ENCODE data around the gene IZUMO1.

The IZUMO1 gene

GRCh38 chr19:48757741-48758144 lies 11.0 kb upstream of the IZUMO1 start:
- DNase-seq (ENCODE audit: low read depth in 2 of 2, low spot score in 1 of 2): no peak

GRCh38 chr19:48757089-48757675 lies 10.5 kb upstream of the IZUMO1 start:
- no peak for DNase-seq (ENCODE audit: low read depth in 2 of 2, low spot score in 1 of 2)

DNA sequence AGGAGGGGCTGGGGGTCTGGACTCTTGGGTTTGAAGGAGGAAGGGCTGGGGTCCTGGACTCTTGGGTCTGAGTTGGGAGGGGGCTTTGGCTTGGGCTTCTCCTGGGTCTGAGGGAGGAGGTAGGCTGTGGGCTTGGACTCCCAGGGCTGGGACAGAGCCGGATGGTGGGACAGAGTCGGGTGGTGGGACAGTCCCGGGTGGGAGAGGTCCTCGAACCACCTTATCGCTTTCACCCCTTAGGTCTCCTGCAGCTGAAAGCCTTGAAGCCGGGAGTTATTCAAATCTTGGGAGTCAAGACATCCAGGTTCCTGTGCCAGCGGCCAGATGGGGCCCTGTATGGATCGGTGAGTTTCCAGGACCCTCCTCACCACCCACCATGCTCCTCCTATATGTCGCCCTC lies 10.0 kb upstream of the IZUMO1 start:
- no peak for DNase-seq (ENCODE audit: low read depth in 2 of 2, low spot score in 1 of 2)

DNA sequence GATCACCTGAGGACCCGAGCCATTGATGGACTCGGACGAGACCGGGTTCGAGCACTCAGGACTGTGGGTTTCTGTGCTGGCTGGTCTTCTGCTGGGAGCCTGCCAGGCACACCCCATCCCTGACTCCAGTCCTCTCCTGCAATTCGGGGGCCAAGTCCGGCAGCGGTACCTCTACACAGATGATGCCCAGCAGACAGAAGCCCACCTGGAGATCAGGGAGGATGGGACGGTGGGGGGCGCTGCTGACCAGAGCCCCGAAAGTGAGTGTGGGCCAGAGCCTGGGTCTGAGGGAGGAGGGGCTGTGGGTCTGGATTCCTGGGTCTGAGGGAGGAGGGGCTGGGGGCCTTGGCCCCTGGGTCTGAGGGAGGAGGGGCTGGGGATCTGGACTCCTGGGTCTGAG lies 9.5 kb upstream of the IZUMO1 start:
- DNase-seq (ENCODE audit: low read depth in 2 of 2, low spot score in 1 of 2): no peak

GRCh38 chr19:48755787-48756186 lies 9.1 kb upstream of the IZUMO1 start:
- DNase-seq (ENCODE audit: low read depth in 2 of 2, low spot score in 1 of 2): no peak

- DNase-seq (ENCODE audit: low read depth in 2 of 2, low spot score in 1 of 2): no peak
Observed at GRCh38 chr19:48755084-48755641, 8.5 kb upstream of the IZUMO1 start, which contains the start of gene FGF21. FGF21 (plus strand) TSS chr19:48755524; CDS start chr19:48756237, 713 bp downstream.

GRCh38 chr19:48752496-48753365 lies 6.0 kb upstream of the IZUMO1 start, which contains the start of gene FUT1:
FUT1 (minus strand) TSS chr19:48752641; CDS start chr19:48751281, 1,360 bp downstream.
- DNase-seq (ENCODE audit: low read depth in 2 of 2, low spot score in 1 of 2): no peak

DNA sequence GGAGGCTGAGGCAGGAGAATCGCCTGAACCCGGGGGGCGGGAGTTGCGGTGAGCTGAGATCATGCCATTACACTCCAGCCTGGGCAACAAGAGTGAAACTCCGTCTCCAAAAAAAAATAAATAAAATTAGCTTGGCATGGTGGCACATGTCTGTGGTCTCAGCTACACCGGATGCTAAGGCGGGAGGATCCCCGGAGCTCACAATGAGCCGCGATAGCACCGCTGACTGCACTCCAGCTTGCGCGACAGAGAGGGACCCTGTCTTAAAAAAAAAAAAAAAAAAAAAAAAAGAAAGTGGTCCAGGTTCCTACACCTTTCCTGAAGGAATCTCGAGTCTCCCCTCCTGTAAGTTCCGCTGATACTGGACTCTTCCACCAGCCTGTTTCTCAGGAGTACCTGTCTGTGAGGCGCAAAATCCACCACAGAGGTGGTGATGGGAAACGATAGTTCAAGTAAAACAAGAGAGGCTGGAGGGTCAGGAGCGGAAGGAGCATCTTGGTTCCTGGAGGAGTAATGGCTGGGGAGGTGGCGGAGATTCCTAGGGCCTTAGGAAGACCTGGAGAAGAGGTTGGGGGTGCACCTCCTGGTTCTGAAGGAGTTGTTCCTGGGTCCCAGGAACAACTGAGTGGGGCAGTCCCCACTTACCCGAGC lies 5.3 kb upstream of the IZUMO1 start:
- DNase-seq (ENCODE audit: low read depth in 2 of 2, low spot score in 1 of 2): no peak

GRCh38 chr19:48750771-48751504 lies 4.2 kb upstream of the IZUMO1 start:
- DNase-seq (ENCODE audit: low read depth in 2 of 2, low spot score in 1 of 2): no peak

DNA sequence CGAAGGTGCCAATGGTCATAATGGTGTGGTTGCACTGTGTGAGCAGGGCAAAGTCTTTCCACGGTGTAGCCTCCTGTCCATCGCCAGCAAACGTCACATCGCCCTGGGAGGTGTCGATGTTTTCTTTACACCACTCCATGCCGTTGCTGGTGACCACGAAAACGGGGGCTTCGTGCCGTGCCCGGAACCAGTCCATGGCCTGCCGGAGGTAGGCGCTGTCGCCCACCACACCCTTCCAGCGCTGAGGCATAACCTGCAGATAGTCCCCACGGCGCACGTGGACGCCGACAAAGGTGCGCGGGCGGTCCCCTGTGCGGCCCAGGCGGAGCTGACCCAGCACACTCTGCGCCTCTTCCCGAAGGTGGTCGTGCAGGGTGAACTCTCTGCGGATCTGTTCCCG lies 3.6 kb upstream of the IZUMO1 start:
- DNase-seq (ENCODE audit: low read depth in 2 of 2, low spot score in 1 of 2): no peak

DNA sequence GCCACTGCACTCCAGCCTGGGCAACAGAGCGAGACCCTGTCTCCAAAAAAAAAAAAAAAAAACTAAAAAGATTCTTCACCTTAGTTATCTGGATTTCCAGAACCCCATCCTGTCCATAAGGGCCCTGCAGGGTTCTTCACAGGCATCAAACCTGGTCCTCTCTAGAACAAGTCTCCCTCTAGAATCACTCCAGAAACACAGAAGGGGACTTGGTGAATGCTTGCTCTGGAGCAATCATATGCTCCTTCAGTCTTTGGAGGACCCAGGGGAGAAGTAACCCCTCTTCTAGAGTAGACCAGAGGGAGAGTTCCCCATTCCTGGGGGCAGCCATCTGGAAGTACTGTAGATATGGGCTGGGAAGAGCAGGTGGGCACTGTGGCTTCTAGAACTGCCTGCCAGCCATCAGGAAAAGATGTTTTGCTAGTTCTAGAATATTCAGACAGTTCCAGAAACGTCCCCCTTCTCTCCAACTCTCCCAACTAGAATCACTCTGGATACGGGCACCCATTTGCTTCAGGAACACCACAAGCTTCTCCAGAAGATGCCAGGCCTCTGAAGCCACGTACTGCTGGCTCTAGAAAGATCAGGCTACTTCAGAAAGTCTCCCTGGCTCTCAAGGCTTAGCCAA lies 3.0 kb upstream of the IZUMO1 start:
- no peak for DNase-seq (ENCODE audit: low read depth in 2 of 2, low spot score in 1 of 2)

- no peak for DNase-seq (ENCODE audit: low read depth in 2 of 2, low spot score in 1 of 2)
Observed at GRCh38 chr19:48746110-48746509, 599 bp downstream of the IZUMO1 start.

DNA sequence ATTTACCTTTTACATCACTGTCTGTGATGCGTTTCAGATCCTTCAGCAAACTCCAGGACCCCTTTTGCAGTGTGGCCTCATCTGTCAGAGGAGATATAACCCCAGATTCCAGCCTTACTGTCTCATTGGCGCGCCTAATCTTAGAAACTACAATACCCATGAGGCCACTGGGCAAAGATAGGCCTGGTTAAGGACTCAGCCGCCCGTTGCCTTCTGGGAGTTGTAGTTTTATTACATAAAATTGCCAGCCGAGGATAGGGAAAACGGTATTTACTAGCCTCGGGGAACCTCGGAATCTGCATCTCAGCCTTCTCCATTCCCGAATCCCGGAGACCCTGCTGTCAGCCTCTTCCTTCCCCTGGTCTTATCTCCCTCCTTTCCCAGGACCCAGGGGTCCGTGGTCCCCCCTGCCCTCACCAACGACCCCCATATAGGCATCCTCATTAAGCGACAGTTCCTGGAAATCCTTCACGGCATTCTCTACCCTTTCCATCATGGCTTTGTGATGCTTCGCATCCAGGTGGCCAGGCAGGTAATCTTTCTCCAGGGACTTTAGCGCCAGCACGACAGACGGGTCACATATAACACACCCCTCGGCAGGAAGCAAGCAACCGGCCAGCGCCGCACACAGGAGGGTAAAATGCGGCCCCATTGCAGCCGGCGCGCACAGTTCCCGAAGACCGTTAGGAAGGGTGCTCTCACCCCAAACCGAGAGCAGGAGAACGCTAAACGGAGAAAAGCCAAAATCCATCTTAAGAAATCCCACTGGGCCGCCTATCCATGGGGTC lies 1.3 kb downstream of the IZUMO1 start:
- DNase-seq (ENCODE audit: low read depth in 2 of 2, low spot score in 1 of 2): no peak

GRCh38 chr19:48742096-48742495 lies 4.6 kb downstream of the IZUMO1 start:
- DNase-seq (ENCODE audit: low read depth in 2 of 2, low spot score in 1 of 2): no peak

- DNase-seq (ENCODE audit: low read depth in 2 of 2, low spot score in 1 of 2): no peak
Observed at GRCh38 chr19:48741129-48741999, 5.3 kb downstream of the IZUMO1 start.

- DNase-seq (ENCODE audit: low read depth in 2 of 2, low spot score in 1 of 2): no peak
Observed at GRCh38 chr19:48740164-48740972, 6.3 kb downstream of the IZUMO1 start, which contains the start of gene RASIP1. RASIP1 (minus strand) TSS chr19:48740610; CDS start chr19:48740282, 328 bp downstream.

DNA sequence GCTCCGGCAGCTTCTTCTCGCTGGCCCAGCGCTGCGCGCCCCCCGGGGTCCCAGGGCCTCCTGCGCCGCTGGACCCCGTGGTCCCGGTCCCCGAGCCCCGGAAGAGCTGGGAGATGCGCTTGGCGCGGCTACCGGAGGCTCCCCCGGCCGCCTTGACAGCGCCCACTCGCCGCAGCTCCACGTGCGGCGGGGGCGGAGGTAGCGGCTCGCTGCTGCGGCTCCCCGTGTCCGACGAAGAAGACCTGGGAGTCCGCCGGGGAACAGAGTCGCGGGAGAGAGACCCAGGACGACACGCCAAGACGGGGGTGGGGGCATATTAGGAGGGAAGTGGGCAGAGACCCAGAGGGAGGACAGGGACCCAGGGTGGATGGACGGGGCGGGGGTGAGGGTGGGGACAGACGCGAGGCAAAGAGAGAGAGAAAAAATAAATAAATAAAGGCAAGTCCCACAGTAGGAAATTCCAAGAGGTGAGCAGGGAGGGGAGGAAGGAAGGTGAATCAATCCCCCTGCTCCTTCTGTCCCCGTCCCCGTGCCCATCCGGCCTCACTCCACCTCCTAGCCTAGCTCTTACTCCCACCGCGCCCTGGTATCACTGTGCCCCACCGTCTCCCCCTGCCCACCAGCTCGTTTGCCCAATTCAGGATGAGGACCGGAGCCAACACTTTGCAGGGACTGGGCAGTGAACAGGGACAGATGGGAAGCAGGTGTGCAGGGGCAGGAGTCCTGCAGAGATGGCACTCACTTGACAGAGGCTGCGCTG lies 7.1 kb downstream of the IZUMO1 start:
- no peak for DNase-seq (ENCODE audit: low read depth in 2 of 2, low spot score in 1 of 2)
